ENCODE measurements around the gene CCDC187. TPM values are rescaled to one million over a fixed set of nuclear protein-coding genes. Genes with fewer than 3 reads are reported as not detected.
A peak's percentile ranks its signal among the peaks of the same experiment; 100 is the strongest.

CCDC187 gene
- total RNA-seq, 1 donor from 2014 or later: 1.4 TPM

GRCh38 chr9:136295542-136296433 lies 8.1 kb downstream of the CCDC187 start:
- Mint-ChIP-seq H3K9me3 (ENCODE audit: low read depth) (no peaks in the 10 kb centered on the region), H3K36me3 (ENCODE audit: insufficient read depth) (no peaks in the 10 kb centered on the region), H3K27me3 (no peaks in the 10 kb centered on the region), H3K4me1 (ENCODE audit: low read depth) (peaks cover 18% of the 10 kb centered on the region), H3K4me3 (ENCODE audit: low read depth) (no peak overlapping the region), H3K27ac (peak overlapping the region; percentile 87)
- no peak for DNase-seq (ENCODE audit: low spot score, unreplicated experiment)
- TF ChIP-seq CTCF (IDR thresholded peaks at IDR 0.05; ENCODE audit: unreplicated experiment): no peak

- TF ChIP-seq CTCF (IDR thresholded peaks at IDR 0.05; ENCODE audit: unreplicated experiment): no peak
- peaks cover 18% of the 10 kb centered on the region for H3K4me1 Mint-ChIP-seq (ENCODE audit: low read depth)
- no peaks in the 10 kb centered on the region for H3K9me3 Mint-ChIP-seq (ENCODE audit: low read depth)
- no peaks in the 10 kb centered on the region for H3K27me3 Mint-ChIP-seq
- no peaks in the 10 kb centered on the region for H3K36me3 Mint-ChIP-seq (ENCODE audit: insufficient read depth)
- H3K4me3 Mint-ChIP-seq (ENCODE audit: low read depth): no peak overlapping the region
- peak overlapping the region; percentile 87 for H3K27ac Mint-ChIP-seq
- DNase-seq (ENCODE audit: low spot score, unreplicated experiment): no peak
Measured at GRCh38 chr9:136295055-136295454, 8.8 kb downstream of the CCDC187 start.

DNA sequence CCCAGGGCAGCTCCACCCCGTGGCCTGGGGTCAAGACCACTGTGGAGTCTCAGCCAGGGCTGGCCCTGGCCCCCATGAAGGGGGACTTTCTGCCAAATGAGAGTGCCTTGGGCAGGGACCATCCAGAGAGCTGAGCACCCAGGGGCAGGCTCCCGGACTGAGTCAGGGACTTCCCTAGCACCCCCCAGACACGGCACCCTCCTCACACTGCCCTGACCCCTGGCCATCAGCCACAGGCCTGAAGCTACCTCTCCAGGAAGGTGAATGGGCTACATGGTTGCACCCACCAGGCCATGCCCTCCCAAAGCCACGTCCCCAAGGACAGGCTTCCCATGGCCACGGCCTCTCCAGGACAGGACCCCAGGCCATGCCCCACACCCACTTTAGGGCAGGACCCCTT lies 9.5 kb downstream of the CCDC187 start:
- H3K9me3 Mint-ChIP-seq (ENCODE audit: low read depth): no peaks in the 10 kb centered on the region
- no peaks in the 10 kb centered on the region for H3K27me3 Mint-ChIP-seq
- H3K4me1 Mint-ChIP-seq (ENCODE audit: low read depth): peaks cover 18% of the 10 kb centered on the region
- no peak overlapping the region for H3K4me3 Mint-ChIP-seq (ENCODE audit: low read depth)
- H3K27ac Mint-ChIP-seq: no peak overlapping the region
- DNase-seq (ENCODE audit: low spot score, unreplicated experiment): no peak
- no peaks in the 10 kb centered on the region for H3K36me3 Mint-ChIP-seq (ENCODE audit: insufficient read depth)
- TF ChIP-seq CTCF (IDR thresholded peaks at IDR 0.05; ENCODE audit: unreplicated experiment): no peak

GRCh38 chr9:136293476-136294077 lies 10.3 kb downstream of the CCDC187 start:
- Mint-ChIP-seq H3K4me1 (ENCODE audit: low read depth) (peaks cover 18% of the 10 kb centered on the region), H3K27me3 (no peaks in the 10 kb centered on the region), H3K36me3 (ENCODE audit: insufficient read depth) (no peaks in the 10 kb centered on the region), H3K9me3 (ENCODE audit: low read depth) (no peaks in the 10 kb centered on the region), H3K27ac (no peak overlapping the region), H3K4me3 (ENCODE audit: low read depth) (no peak overlapping the region)
- TF ChIP-seq CTCF (IDR thresholded peaks at IDR 0.05; ENCODE audit: unreplicated experiment): no peak
- no peak for DNase-seq (ENCODE audit: low spot score, unreplicated experiment)

DNA sequence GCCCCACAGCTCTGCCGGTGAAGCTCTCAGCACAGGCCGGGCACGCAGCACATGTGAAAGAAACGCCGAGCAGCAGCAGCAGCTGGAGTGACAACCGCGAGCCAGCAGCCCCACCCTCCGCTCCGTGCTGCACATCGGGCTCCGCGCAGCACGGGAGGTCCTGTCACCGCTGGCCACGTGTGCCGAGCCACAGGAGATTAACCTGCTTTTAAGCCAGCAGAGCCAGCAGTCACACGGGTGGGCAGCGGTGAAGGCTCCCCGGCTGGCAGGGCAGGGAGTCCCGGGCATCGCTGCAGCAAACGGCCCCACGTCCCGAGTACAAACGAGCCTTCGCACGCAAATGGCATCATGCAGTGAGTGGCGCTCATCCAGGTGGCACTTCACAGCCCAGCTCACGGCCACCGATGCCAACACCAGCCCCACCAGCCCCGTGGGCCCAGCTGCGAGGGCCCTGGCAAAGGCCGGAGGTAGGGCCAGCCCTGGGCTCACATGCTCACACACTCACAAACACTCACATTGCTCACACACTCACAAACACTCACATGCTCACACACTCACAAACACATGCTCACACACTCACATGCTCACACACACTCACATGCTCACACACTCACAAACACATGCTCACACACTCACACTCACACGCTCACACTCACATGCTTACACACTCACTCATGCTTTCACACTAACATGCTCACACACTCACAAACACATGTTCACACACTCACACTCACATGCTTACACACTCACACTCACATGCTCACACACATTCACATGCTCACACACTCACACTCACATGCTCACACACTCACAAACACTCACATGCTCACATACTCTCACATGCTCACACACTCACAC lies 11.1 kb downstream of the CCDC187 start:
- Mint-ChIP-seq H3K4me3 (ENCODE audit: low read depth) (no peak overlapping the region), H3K9me3 (ENCODE audit: low read depth) (no peaks in the 10 kb centered on the region), H3K27ac (peak overlapping the region; percentile 33), H3K27me3 (no peaks in the 10 kb centered on the region), H3K4me1 (ENCODE audit: low read depth) (peaks cover 18% of the 10 kb centered on the region), H3K36me3 (ENCODE audit: insufficient read depth) (no peaks in the 10 kb centered on the region)
- TF ChIP-seq CTCF (IDR thresholded peaks at IDR 0.05; ENCODE audit: unreplicated experiment): no peak
- no peak for DNase-seq (ENCODE audit: low spot score, unreplicated experiment)
